ENCODE data around the gene SIX1.

Gene SIX1

GRCh38 chr14:60642270-60643140, 6.8 kb downstream of the SIX1 start:
- in situ Hi-C loops (cut with HindIII; ENCODE audit: low sequenced_read_pairs): loop anchor here (25.0 kb wide), 1 partner anchor 395 kb away; no protein-coding TSS in a partner anchor

GRCh38 chr14:60641742-60642269, 7.5 kb downstream of the SIX1 start:
- TF ChIP-seq CTCF (IDR thresholded peaks at IDR 0.05; ENCODE audit: low read depth, low read length): no peak
- DNase-seq (ENCODE audit: low read depth, low spot score): no peak
- in situ Hi-C loops (cut with HindIII; ENCODE audit: low sequenced_read_pairs): loop anchor here (25.0 kb wide), 1 partner anchor 395 kb away; no protein-coding TSS in a partner anchor
- H3K4me3 ChIP-seq (ENCODE audit: low read depth, low read length): peak overlapping the region; percentile 17

More at GRCh38 chr14:60642270-60643140, 6.8 kb downstream of the SIX1 start:
- no peak for DNase-seq (ENCODE audit: low read depth, low spot score)
- no peak for TF ChIP-seq CTCF (IDR thresholded peaks at IDR 0.05; ENCODE audit: low read depth, low read length)
- peak overlapping the region; percentile 12 for H3K4me3 ChIP-seq (ENCODE audit: low read depth, low read length)

- no peak for TF ChIP-seq CTCF (IDR thresholded peaks at IDR 0.05; ENCODE audit: low read depth, low read length)
- DNase-seq (ENCODE audit: low read depth, low spot score): no peak
- in situ Hi-C loops (cut with HindIII; ENCODE audit: low sequenced_read_pairs): loop anchor here (25.0 kb wide), 1 partner anchor 396 kb away; no protein-coding TSS in a partner anchor
- peak overlapping the region; percentile 17 for H3K4me3 ChIP-seq (ENCODE audit: low read depth, low read length)
Measured at GRCh38 chr14:60640859-60641741, 8.2 kb downstream of the SIX1 start.

- TF ChIP-seq CTCF (IDR thresholded peaks at IDR 0.05; ENCODE audit: low read depth, low read length): no peak
- in situ Hi-C loops (cut with HindIII; ENCODE audit: low sequenced_read_pairs): loop anchor here (25.0 kb wide), 1 partner anchor 398 kb away; no protein-coding TSS in a partner anchor
- no peak overlapping the region for H3K4me3 ChIP-seq (ENCODE audit: low read depth, low read length)
- DNase-seq (ENCODE audit: low read depth, low spot score): no peak
Measured at GRCh38 chr14:60639674-60640073, 9.6 kb downstream of the SIX1 start.

GRCh38 chr14:60637479-60638315, 11.6 kb downstream of the SIX1 start:
- in situ Hi-C loops (cut with HindIII; ENCODE audit: low sequenced_read_pairs): loop anchor here (25.0 kb wide), 1 partner anchor 400 kb away; no protein-coding TSS in a partner anchor
- peak; percentile 66 for DNase-seq (ENCODE audit: low read depth, low spot score)
- TF ChIP-seq CTCF (IDR thresholded peaks at IDR 0.05; ENCODE audit: low read depth, low read length): no peak
- H3K4me3 ChIP-seq (ENCODE audit: low read depth, low read length): no peak overlapping the region

Measured in astrocyte of the spinal cord (primary cell).